ENCODE data around the gene CDK15. TPM values are rescaled to one million over a fixed set of nuclear protein-coding genes. Genes with fewer than 3 reads are reported as not detected.

The CDK15 gene
- total and polyA plus RNA-seq, 2 experiments from 2014 or later: 0.27 TPM; not detected in 1

GRCh38 chr2:201932511-201932910 lies 126.2 kb downstream of the CDK15 start:
- H3K27ac ChIP-seq (ENCODE audit: low read depth): no peak overlapping the region
- DNase-seq (ENCODE audit: low spot score) (no peak), ATAC-seq (no peak)
- Mint-ChIP-seq H3K27ac (no peak overlapping the region), H3K9me3 (peaks cover 10% of the 10 kb centered on the region; the same call in 1 of the 3 replicates), H3K4me3 (no peak overlapping the region), H3K4me1 (peaks cover 31% of the 10 kb centered on the region), H3K27me3 (ENCODE audit: insufficient read depth, low read depth, poor library complexity) (peaks cover 14% of the 10 kb centered on the region), H3K36me3 (ENCODE audit: low read depth) (peaks cover 16% of the 10 kb centered on the region; the same call in 2 of the 3 replicates)
- H3K9me2 ChIP-seq (ENCODE audit: insufficient read depth): peaks cover 11% of the 10 kb centered on the region; the same call in 1 of the 2 replicates
- no peak overlapping the region for H3K4me2 ChIP-seq
- no peak overlapping the region for H2AFZ ChIP-seq
- no peaks in the 10 kb centered on the region for H3K27me3 ChIP-seq (ENCODE audit: insufficient read depth)
- H3K4me1 ChIP-seq (ENCODE audit: insufficient read depth): peaks cover 9% of the 10 kb centered on the region
- no peaks in the 10 kb centered on the region for H3K79me2 ChIP-seq (replicated peaks; ENCODE audit: insufficient read depth)
- TF ChIP-seq JUNB (IDR thresholded peaks at IDR 0.05; ENCODE audit: unreplicated experiment) (no peak), POLR2AphosphoS5 (IDR thresholded peaks at IDR 0.05; ENCODE audit: low read depth) (no peak), REST (IDR thresholded peaks at IDR 0.05; ENCODE audit: unreplicated experiment) (no peak), CREB1 (CRISPR knock-in tag; IDR thresholded peaks at IDR 0.05; ENCODE audit: low read depth) (no peak), NANOG (IDR thresholded peaks at IDR 0.05; ENCODE audit: borderline replicate concordance) (no peak), EZH2 (IDR thresholded peaks at IDR 0.05; ENCODE audit: low read depth, unreplicated experiment) (no peak), ETS1 (IDR thresholded peaks at IDR 0.05) (no peak), ZNF331 (CRISPR knock-in tag; IDR thresholded peaks at IDR 0.05; ENCODE audit: low read depth) (no peak), CTCF (conservative IDR thresholded peaks at IDR 0.05; ENCODE audit: low read depth in 2 of 2) (no peak), ZNF462 (CRISPR knock-in tag; IDR thresholded peaks at IDR 0.05) (no peak), ZNF114 (CRISPR knock-in tag; IDR thresholded peaks at IDR 0.05) (no peak), STAT1 (IDR thresholded peaks at IDR 0.05; ENCODE audit: unreplicated experiment) (no peak), EZH2phosphoT487 (IDR thresholded peaks at IDR 0.05; ENCODE audit: unreplicated experiment) (no peak)
- no peaks in the 10 kb centered on the region for H4K20me1 ChIP-seq (replicated peaks; ENCODE audit: insufficient read depth)
- H3K36me3 ChIP-seq (ENCODE audit: insufficient read depth): no peaks in the 10 kb centered on the region
- H3F3A ChIP-seq (replicated peaks; ENCODE audit: low read depth): 0 out of 2 replicates have a peak, but pooled peaks cover 4% of the 10 kb centered on the region
- H3K4me3 ChIP-seq: no peak overlapping the region
